Stomach smooth muscle (tissue), 2 donors: ENCODE results near the gene CDRT4.

Experiments used
- H3K27ac ChIP-seq: one replicate; pipeline ENCODE4 v1.7.0; 2013; ENCODE audit warnings: mild to moderate bottlenecking, low read length, inconsistent platforms
- H3K27me3 ChIP-seq, 2 donors: one replicate each; pipeline ENCODE4 v1.7.0; 2013; ENCODE audit warnings: low read length in 2 of 2; ENCODE audit not compliant: insufficient read depth in 2 of 2, control insufficient read depth in 1 of 2
- H3K36me3 ChIP-seq, 2 donors: one replicate each; pipeline ENCODE4 v1.7.0; 2013; ENCODE audit warnings: low read length in 2 of 2; ENCODE audit not compliant: control insufficient read depth in 2 of 2, insufficient read depth in 2 of 2
- H3K4me1 ChIP-seq: one replicate; pipeline ENCODE4 v1.7.0; 2013; ENCODE audit warnings: low read length; ENCODE audit not compliant: control insufficient read depth, insufficient read depth
- H3K4me3 ChIP-seq, 2 donors: one replicate each; pipeline ENCODE4 v1.7.0; 2013; ENCODE audit warnings: low read length in 2 of 2
- H3K9ac ChIP-seq, 2 donors: one replicate each; pipeline ENCODE4 v1.7.0; 2013; ENCODE audit warnings: low read length in 2 of 2, mild to moderate bottlenecking in 1 of 2
- H3K9me3 ChIP-seq, 2 donors: one replicate each; pipeline ENCODE4 v1.7.0; 2013; ENCODE audit warnings: low read length in 2 of 2; ENCODE audit not compliant: control insufficient read depth in 2 of 2
- donor health status: healthy.
- donor health status: Pancreatic carcinoma.

The CDRT4 gene

DNA sequence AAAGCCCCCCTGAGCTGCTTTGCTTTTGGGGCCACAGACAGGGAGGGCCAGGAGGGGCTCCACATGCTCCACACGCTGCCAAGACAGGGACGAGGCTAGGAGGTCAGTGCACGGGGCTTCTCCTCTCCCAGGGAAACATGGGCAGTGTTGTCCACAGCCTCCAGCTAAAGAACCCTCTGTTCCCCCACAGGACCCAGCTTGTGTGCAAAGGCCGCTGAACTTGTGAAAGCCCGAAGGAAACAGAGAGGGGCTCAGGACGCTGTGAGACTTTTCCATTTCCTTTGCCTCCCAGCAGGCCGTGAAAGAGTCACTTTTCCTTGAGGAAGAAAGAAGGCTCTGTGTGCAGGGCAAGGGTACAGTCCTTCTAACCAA is 9.7 kb downstream of the CDRT4 start:
- peak overlapping the region; percentile 24 to 36 for H3K9ac ChIP-seq

DNA sequence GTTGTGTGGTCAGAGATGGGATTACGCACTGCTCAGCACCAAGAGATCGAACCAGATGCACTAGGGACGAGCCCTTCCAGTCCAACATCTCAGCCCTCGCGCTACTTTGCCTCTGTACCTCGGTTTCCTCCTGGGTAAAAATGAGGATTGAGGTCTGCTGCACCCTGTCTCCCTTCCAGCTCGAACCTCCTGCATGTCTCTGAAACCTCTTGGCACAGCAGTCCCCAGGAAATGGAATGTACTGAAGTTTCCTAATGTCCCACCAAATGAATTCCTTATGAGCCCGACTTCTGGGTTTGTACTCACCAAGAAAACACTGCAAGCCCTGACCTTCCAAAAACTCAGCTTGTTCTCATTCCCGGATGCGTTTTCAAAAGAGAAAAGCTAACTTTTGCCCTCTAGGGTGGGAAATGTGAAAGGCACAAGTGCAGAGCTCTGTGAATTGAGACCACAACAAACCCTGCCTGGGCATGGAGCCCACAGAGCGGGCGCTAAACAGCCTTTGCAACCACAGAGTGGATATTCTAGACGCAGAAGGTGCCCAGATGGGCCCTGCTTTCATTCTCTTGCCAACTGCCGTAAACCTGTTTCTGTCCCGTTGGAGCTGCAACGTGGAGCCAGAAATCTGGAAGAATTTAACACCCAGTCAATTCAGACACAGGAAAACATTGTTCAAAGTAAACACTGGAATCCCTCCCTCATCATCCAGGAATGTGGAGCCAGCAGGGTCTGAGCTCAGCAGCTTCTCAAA is 10.3 kb downstream of the CDRT4 start:
- Histone ChIP-seq H3K27ac (peak overlapping the region; percentile 73), H3K4me3 (peak overlapping the region; percentile 36 to 55), H3K27me3 (no peaks in the 10 kb centered on the region), H3K9ac (peak overlapping the region; percentile 24 to 29), H3K36me3 (peaks cover 0 to 4% of the 10 kb centered on the region in 2 donors), H3K4me1 (peaks cover 29% of the 10 kb centered on the region), H3K9me3 (no peaks in the 10 kb centered on the region)

More for the DNA sequence above, 9.7 kb downstream of the CDRT4 start:
- H3K4me1 ChIP-seq = peaks cover 30% of the 10 kb centered on the region
- H3K27me3 ChIP-seq = no peaks in the 10 kb centered on the region
- peaks cover 0 to 4% of the 10 kb centered on the region in 2 donors for H3K36me3 ChIP-seq
- peak overlapping the region; percentile 36 to 55 for H3K4me3 ChIP-seq
- H3K9me3 ChIP-seq = no peaks in the 10 kb centered on the region
- H3K27ac ChIP-seq = peak overlapping the region; percentile 73

DNA sequence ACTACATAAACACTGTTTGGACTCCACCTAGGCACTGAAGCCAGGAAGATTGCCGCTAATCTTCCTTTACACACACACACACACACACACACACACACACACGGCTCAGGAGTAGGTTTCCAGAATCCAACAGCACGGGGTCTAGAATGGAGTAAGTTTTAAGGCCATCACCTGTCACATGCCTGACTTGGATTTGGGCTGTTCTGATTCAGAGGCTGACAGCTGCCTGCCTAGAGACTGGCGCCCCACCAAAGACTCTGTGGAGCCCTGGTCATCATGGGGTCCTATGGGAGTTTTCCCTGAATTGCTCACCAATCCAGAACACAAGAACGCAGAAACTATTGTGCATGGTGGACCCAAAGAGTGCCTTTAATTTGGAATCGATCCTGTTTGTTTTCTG is 10.9 kb downstream of the CDRT4 start:
- peak overlapping the region in 1 of 2 donors; percentile 36 for H3K4me3 ChIP-seq
- H3K9ac ChIP-seq = no peak overlapping the region
- no peaks in the 10 kb centered on the region for H3K27me3 ChIP-seq
- peak overlapping the region; percentile 73 for H3K27ac ChIP-seq
- peaks cover 0 to 4% of the 10 kb centered on the region in 2 donors for H3K36me3 ChIP-seq
- H3K9me3 ChIP-seq = no peaks in the 10 kb centered on the region
- peaks cover 29% of the 10 kb centered on the region for H3K4me1 ChIP-seq

DNA sequence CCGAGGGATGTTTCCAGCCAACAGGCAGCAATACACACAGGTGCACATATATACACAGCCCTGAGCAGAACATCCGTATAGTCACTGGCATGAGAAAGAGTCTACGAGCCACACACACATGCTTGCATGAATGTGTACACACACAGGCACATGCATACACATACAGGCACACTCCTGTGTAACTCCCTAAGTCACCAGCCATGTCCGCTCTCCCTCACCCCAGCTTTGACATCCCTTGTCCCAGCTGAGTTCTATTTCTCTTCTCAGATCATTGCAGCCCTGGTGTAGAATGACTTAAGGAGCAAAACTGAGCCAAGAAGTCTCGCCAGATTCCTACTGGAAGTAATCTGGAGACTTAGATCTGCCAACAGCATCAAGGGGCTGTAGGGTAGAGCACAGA is 13.1 kb downstream of the CDRT4 start:
- Histone ChIP-seq H3K4me3 (no peak overlapping the region), H3K36me3 (peaks cover 0 to 4% of the 10 kb centered on the region in 2 donors), H3K9me3 (no peaks in the 10 kb centered on the region), H3K27me3 (no peaks in the 10 kb centered on the region), H3K9ac (no peak overlapping the region), H3K4me1 (peaks cover 27% of the 10 kb centered on the region), H3K27ac (no peak overlapping the region)

DNA sequence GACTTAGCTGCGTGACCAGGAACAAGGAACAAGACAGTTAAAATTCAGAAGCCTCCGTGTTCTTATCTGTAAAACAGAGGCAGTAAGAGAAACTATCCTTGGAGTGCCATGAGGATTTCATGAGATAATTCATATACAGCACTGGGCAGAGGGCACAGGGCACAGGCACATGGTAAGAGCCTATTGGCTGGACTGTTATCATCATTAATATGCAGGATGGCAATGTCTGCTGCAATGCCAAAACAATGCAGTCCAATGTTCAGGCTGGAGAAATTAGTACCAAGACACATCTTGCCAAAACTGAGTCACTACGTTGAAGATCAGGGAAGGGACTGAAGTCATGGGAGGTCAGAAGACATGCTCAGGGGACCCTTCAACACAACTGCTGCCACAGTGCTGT is 13.6 kb downstream of the CDRT4 start:
- H3K36me3 ChIP-seq = peaks cover 0 to 4% of the 10 kb centered on the region in 2 donors
- no peaks in the 10 kb centered on the region for H3K27me3 ChIP-seq
- H3K4me3 ChIP-seq = no peak overlapping the region
- H3K9ac ChIP-seq = no peak overlapping the region
- no peak overlapping the region for H3K27ac ChIP-seq
- H3K9me3 ChIP-seq = no peaks in the 10 kb centered on the region
- peaks cover 26% of the 10 kb centered on the region for H3K4me1 ChIP-seq

DNA sequence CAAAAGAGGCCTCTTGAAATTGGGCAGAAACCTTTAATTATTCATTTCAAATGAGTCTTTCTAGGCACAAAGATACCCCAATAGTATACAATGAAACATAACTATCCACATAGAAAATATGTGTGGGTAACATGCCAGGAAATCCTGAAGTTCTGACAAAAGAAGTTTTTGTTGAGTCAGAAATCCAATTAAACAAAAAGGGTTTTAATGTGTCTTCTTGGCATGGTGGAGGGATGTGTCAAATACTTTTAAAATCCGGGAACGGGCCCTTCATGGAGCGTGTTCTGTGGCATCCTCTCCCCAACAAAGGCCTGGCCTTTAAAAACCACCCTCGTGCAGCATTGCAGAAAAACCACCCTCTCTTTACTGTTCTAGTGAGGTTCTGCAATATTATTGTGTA is 14.2 kb downstream of the CDRT4 start:
- H3K4me1 ChIP-seq = peaks cover 22% of the 10 kb centered on the region
- no peak overlapping the region for H3K9ac ChIP-seq
- no peak overlapping the region for H3K4me3 ChIP-seq
- no peaks in the 10 kb centered on the region for H3K9me3 ChIP-seq
- H3K36me3 ChIP-seq = peaks cover 0 to 4% of the 10 kb centered on the region in 2 donors
- no peaks in the 10 kb centered on the region for H3K27me3 ChIP-seq
- no peak overlapping the region for H3K27ac ChIP-seq

DNA sequence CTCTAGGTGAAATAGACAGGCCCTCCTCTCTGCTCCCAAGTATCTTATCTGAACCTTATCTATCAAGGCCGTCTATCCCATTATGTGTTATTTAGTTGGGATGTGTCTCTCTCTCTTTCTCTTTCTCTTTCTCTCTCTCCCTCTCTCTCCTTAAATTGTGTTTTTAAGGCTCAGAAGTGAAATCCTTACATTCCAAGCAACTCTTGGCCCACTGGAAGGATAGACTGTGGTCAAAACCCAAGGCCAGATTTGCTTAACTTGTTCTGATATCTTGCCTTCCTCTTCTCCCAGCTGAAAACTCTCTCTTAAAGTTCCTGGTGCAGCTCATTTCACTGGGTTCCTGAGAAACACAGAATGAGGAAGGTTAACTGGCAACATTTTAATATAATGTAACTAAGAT is 14.7 kb downstream of the CDRT4 start:
- peaks cover 0 to 4% of the 10 kb centered on the region in 2 donors for H3K36me3 ChIP-seq
- H3K9ac ChIP-seq = no peak overlapping the region
- peaks cover 17% of the 10 kb centered on the region for H3K4me1 ChIP-seq
- no peaks in the 10 kb centered on the region for H3K27me3 ChIP-seq
- H3K4me3 ChIP-seq = no peak overlapping the region
- no peak overlapping the region for H3K27ac ChIP-seq
- H3K9me3 ChIP-seq = no peaks in the 10 kb centered on the region

DNA sequence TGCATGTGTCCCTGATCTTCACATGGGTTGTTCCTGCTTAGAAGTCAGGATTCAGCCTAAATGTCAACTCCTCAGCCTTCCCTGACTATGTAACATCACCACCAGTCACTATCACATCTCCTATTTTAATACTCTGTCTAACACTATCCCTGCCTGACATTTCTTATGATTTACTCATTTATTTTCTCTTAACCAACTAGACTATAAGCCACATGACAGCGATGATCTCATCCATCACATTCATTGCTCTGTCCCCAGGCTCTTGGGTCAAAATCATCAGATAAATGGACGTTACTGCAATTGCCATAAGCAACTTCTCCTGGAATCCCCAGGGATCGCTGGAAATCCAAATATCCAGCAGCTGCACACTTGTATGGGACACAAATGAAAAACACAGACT is 15.7 kb downstream of the CDRT4 start:
- Histone ChIP-seq H3K9me3 (no peaks in the 10 kb centered on the region), H3K9ac (no peak overlapping the region), H3K27ac (no peak overlapping the region), H3K4me3 (no peak overlapping the region), H3K4me1 (peaks cover 7% of the 10 kb centered on the region), H3K27me3 (no peaks in the 10 kb centered on the region), H3K36me3 (peaks cover 0 to 6% of the 10 kb centered on the region in 2 donors)

DNA sequence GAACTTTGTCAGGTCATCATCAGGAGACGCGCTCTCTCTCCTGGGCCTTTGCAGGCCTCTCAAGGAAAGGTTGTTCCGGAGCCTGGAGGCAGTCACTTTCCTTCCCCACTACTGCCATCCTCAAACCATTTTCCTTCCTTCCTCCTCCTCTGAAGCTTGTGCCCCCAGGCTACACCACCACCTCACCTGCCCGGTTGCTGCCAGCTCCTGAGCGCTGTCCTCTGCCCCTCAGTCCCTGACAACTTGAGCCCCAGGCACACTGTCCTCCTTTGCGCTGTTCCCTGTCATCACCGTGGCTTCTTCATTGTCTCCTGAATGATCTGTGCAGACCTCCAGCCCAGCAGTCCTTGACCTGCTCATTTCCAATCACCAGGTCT is 18.9 kb downstream of the CDRT4 start:
- no peak overlapping the region for H3K4me3 ChIP-seq
- no peak overlapping the region for H3K9ac ChIP-seq
- H3K4me1 ChIP-seq = no peaks in the 10 kb centered on the region
- peaks cover 0 to 2% of the 10 kb centered on the region in 2 donors for H3K36me3 ChIP-seq
- H3K27ac ChIP-seq = no peak overlapping the region
- no peaks in the 10 kb centered on the region for H3K9me3 ChIP-seq
- no peaks in the 10 kb centered on the region for H3K27me3 ChIP-seq

DNA sequence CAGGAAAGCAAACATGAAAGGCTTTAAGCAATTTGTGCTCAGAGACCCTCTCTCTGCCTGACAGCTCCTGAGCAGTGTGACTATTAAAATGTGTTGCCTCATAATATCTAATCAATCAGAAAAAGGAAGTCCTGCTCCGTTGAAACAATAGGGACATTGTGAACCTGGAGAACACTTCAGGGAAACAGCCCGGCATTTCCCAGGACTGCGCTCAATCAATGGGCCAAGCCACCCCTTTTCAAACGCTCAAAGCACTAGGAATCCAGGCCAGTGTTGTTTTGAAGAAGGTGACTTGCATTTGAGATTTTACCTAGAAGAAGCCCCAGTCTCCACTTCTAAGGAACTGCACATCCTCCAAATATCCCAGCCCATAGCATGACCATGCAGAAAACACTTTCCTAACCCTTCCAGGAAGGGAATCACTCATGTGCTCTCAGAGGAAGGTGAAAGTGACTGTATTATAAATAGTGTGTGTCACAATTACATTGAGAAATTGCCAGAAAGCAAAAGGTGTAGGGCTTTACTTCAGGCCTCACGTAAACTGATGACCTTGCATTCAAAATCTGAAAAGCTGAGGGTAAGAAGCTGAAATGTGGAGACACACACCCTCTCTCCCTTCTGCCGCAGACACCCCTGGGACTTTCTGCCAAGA is 19.4 kb downstream of the CDRT4 start:
- H3K9ac ChIP-seq = no peak overlapping the region
- H3K4me3 ChIP-seq = no peak overlapping the region
- no peak overlapping the region for H3K27ac ChIP-seq
- no peaks in the 10 kb centered on the region for H3K9me3 ChIP-seq
- peaks cover 0 to 2% of the 10 kb centered on the region in 2 donors for H3K36me3 ChIP-seq
- H3K27me3 ChIP-seq = no peaks in the 10 kb centered on the region
- no peaks in the 10 kb centered on the region for H3K4me1 ChIP-seq

DNA sequence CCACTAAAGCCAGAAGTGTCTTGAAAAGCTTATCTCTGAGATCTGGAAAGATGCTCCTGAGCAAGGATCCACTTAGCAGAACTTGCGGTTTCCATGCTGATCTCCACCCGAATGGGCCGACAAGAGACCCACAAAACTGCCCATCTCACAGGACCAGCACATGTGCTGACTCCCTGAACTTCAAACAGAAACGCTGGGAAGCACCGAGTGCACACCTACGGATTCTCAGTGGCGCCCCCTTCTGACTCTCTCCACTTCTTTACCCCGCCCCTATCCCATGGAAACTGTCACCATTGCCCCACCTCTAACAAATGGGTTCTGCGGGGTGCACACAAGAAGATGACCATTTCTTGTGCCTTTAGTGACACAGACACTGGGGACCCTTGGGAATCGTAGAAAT is 21.4 kb downstream of the CDRT4 start:
- no peaks in the 10 kb centered on the region for H3K27me3 ChIP-seq
- peaks cover 0 to 2% of the 10 kb centered on the region in 2 donors for H3K36me3 ChIP-seq
- H3K27ac ChIP-seq = no peak overlapping the region
- H3K9ac ChIP-seq = no peak overlapping the region
- H3K4me3 ChIP-seq = no peak overlapping the region
- H3K9me3 ChIP-seq = no peaks in the 10 kb centered on the region
- no peaks in the 10 kb centered on the region for H3K4me1 ChIP-seq
